CD4-positive, alpha-beta T cell treated with Interleukin-12 subunit alpha and Interleukin-12 subunit beta, for 1 hour (primary cell): ENCODE data around the gene CYP46A1.

Experiments used
- DNase-seq: peaks from one replicate; pipeline ENCODE4 v3.0.0-alpha.2; 2020

The CYP46A1 gene

GRCh38 chr14:99674776-99675381 is 9.2 kb upstream of the CYP46A1 start:
- no peak for DNase-seq

GRCh38 chr14:99675382-99675835 is 8.7 kb upstream of the CYP46A1 start:
- no peak for DNase-seq

GRCh38 chr14:99675951-99676350 is 8.1 kb upstream of the CYP46A1 start:
- no peak for DNase-seq

GRCh38 chr14:99676657-99677056 is 7.4 kb upstream of the CYP46A1 start:
- DNase-seq = peak; percentile 31

GRCh38 chr14:99677231-99678140 is 6.6 kb upstream of the CYP46A1 start:
- no peak for DNase-seq

GRCh38 chr14:99678198-99678597 is 5.9 kb upstream of the CYP46A1 start:
- DNase-seq = no peak

GRCh38 chr14:99679111-99679510 is 5.0 kb upstream of the CYP46A1 start:
- DNase-seq = no peak

GRCh38 chr14:99679543-99679942 is 4.6 kb upstream of the CYP46A1 start:
- no peak for DNase-seq

GRCh38 chr14:99679996-99680395 is 4.1 kb upstream of the CYP46A1 start:
- DNase-seq = no peak

- no peak for DNase-seq
Observed at GRCh38 chr14:99681101-99681831, 2.8 kb upstream of the CYP46A1 start.

- DNase-seq = no peak
Observed at GRCh38 chr14:99681832-99682148, 2.3 kb upstream of the CYP46A1 start.

- peak; percentile 83 for DNase-seq
Observed at GRCh38 chr14:99682809-99683618, 1.1 kb upstream of the CYP46A1 start.

- DNase-seq = no peak
Observed at GRCh38 chr14:99684410-99684934, 374 bp downstream of the CYP46A1 start.

- DNase-seq = no peak
Observed at GRCh38 chr14:99685151-99685591, 1.1 kb downstream of the CYP46A1 start.

- DNase-seq = no peak
Observed at GRCh38 chr14:99685596-99685995, 1.5 kb downstream of the CYP46A1 start.

GRCh38 chr14:99686557-99687283 is 2.6 kb downstream of the CYP46A1 start:
- no peak for DNase-seq

GRCh38 chr14:99687284-99688209 is 3.4 kb downstream of the CYP46A1 start:
- DNase-seq = peak; percentile 48

GRCh38 chr14:99688210-99688581 is 4.1 kb downstream of the CYP46A1 start:
- no peak for DNase-seq

- no peak for DNase-seq
Observed at GRCh38 chr14:99688629-99689028, 4.5 kb downstream of the CYP46A1 start.
